GM18858 (cell line): ENCODE results near the gene C14orf180.
"Not testable (repeated sequence)": the region's sequence is repeated elsewhere in the genome, so short reads cannot be mapped to it uniquely, and the experiment has no call there.

Experiments
- ATAC-seq: cut with Tn5 transposase; IDR thresholded peaks from one replicate; pipeline ENCODE4 v1.9.1; 2021; ENCODE audit not compliant: unreplicated experiment

C14orf180 gene

GRCh38 chr14:104577426-104577825 is 2.1 kb upstream of the C14orf180 start:
- no peak for ATAC-seq

GRCh38 chr14:104577847-104578301 is 1.7 kb upstream of the C14orf180 start:
- no peak for ATAC-seq

- ATAC-seq: no peak
Measured at GRCh38 chr14:104578321-104578720, 1.2 kb upstream of the C14orf180 start.

- ATAC-seq: not testable (repeated sequence)
Measured at GRCh38 chr14:104579939-104580338, 375 bp downstream of the C14orf180 start.

DNA sequence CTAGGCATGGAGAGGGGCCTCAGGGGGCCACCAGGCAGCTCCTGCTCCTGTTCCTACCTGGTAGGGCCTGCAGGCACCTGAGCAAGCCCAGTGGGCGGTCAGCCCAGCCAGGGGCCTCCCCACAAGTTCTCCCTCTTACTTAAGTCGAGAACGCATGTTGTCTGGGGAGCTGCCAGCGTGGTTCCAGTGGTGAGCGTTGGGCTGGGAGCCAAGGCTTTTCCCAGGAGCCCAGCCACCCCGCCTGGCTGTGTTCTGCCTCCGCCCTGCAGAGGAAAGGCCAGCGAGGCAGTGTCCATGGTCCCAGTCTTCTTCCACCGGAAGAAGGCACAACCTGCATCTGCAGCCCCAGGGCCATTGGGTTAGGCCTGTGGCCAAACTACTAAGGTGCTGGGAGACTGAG is 1.4 kb downstream of the C14orf180 start:
- ATAC-seq: no peak

- ATAC-seq: no peak
Measured at GRCh38 chr14:104581521-104581920, 2.0 kb downstream of the C14orf180 start.

DNA sequence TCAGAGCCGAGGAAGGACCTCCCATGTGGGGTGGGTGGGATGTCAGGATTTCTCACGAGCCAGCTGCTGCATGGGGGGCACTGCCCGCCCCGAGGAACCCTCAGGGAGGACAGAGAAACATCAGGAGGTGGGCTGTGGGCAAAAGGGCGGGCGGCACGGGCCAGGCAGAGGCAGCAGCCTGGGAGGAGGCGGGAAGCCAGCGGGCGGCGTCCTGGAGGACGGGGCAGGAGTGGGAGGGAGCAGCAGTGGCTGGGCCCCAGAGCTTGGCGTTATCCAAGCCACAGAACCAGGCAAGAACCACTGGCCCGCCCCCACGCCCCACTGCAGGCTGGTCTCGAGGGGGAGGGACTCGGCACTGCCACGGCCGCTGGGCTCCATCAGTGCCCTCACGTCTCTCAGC is 2.4 kb downstream of the C14orf180 start:
- ATAC-seq: no peak

DNA sequence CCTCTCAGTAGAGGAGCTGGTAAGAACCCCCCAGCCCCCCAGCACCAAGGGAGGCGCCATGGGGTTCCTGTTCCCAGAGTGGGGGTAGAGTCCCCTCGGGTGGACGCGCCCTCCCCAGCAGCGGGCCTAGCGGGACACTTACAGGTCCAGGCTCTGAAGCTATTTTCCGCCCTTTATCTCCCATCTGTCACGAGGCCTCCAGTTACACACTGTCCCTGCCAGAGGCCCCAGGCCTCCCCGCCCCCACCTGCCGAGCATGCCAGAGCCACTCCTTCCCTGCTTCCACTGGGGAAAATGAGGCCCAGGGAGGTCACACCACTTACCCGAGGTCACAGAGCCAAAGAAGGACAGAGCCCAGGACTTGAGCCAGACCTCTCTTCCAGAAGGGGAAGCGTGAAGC is 3.1 kb downstream of the C14orf180 start:
- ATAC-seq: no peak

DNA sequence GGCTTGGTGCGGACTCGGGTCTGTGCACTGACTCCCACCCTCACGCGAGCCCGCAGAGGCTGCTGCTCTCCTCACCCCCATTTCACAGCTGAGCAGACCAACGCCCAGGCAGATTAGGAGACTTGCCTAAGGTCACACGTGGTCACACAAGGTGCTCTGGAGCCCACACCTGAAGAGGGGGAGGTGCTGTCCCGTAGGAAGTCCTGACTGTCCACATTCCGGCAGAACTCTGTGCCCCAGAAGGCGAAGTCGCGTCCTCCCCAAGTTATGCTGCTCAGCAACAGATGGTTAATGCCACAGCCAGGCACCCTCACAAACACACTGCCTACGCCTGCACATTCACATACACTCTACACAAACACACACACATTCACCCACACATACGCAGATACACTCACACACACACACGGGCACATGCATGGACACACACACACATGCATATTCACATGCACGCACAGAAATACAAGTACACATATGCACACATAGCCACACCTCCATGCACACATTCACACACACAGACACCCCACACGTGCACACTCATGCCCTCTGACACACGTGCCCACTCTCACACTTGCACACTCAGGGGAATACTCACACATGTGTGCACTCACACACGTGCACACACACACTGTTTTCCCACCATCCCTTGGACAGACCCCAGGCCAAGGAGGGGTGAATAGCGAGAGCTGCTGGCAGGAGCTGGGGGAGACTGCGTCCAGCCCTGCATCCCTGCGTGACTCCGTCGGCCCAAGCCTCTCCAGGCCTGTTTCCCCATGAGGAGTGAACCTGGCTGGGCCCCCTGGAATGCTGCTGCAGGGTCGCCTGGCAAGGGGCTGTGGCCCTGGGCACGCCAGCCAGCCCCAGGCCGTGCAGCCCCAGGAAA is 4.1 kb downstream of the C14orf180 start:
- no peak for ATAC-seq

- ATAC-seq: no peak
Measured at GRCh38 chr14:104584557-104584956, 5.0 kb downstream of the C14orf180 start.

- no peak for ATAC-seq
Measured at GRCh38 chr14:104585966-104586697, 6.6 kb downstream of the C14orf180 start.

- no peak for ATAC-seq
Measured at GRCh38 chr14:104586832-104587620, 7.5 kb downstream of the C14orf180 start.

- no peak for ATAC-seq
Measured at GRCh38 chr14:104587641-104588040, 8.1 kb downstream of the C14orf180 start.

DNA sequence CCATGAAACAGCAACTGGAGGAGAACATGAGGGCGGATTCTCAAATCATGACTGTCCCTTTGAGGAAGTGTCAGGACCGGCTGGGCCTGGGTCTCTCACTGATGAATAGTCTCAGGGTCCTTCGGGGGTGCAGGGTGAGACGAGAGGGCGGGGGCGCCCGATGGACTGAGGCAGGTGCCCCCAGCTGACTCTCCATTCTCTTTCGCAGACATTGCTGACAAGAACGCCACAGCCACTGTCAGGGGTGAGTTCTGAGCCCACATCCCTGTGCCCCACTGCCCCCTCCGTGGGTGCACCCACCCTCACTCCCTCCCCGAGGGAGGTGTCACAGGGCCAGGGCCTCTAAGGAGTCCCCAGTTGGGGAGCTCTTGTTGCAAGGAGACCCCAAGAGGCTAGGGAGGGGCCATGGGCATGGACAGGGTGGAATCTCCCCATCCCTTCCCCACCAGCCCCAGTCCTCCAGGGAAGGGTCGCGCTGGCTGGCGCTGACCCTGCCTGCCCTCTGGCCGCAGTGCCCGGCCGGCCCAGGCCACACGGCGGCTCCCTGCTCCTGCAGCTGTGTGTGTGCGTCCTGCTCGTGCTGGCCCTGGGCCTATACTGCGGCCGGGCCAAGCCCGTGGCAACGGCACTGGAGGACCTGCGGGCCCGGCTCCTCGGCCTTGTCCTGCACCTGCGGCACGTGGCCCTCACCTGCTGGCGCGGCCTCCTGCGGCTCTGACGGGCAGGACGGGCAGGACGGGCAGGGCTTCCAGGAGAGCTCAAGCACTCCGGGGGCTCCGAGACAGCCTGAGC is 8.7 kb downstream of the C14orf180 start:
- ATAC-seq: no peak

DNA sequence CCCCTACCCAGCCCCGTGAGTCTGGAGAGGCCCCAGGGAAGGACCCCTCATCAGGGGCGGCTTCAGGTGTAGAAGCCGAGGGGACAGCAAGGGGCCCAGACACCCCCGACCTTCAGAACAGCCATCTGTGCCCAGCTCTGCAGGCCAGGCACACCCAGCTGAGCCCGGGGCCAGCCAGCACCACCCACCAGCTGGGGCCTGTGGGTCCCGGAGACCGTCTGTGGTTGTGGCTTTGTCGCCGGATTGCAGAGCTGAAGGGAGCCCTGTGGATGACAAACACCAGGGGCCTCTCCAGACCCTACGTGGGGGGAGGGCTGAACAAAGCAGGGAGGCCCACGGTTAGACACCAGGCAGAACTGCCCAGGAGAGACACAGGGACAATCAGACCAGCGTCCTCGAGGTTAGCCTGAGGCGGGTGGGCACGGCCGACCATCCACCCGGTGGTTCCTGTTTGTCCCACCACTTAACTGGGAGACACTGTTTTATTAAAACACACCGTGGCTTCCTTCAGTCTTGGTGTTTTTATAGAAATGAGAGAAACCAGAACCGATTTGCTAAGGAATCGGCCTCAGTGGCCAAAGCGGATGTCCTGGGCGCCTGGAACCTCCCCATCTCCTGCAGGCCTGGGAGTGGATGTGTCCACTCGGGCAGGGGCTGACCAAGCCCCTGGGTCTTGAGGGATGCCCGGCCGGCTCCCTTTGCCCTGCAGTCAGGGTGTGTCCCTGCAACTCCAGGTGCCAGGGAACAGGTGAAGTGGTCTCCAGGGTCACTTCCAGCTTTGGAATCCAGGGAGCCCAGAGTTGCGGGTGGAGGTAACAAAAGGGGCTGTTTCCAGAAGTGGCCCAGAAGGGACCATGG is 10.0 kb downstream of the C14orf180 start:
- ATAC-seq: no peak

GRCh38 chr14:104590240-104590965 is 10.8 kb downstream of the C14orf180 start:
- no peak for ATAC-seq

GRCh38 chr14:104591031-104591430 is 11.5 kb downstream of the C14orf180 start:
- ATAC-seq: no peak

GRCh38 chr14:104591506-104592291 is 12.1 kb downstream of the C14orf180 start:
- no peak for ATAC-seq
